ENCODE results near the gene ENOX2. TPM values are rescaled to one million over a fixed set of nuclear protein-coding genes. Genes with fewer than 3 reads are reported as not detected.

Gene ENOX2
- total RNA-seq, 1 experiment from 2014 or later, result 21.4 TPM

DNA sequence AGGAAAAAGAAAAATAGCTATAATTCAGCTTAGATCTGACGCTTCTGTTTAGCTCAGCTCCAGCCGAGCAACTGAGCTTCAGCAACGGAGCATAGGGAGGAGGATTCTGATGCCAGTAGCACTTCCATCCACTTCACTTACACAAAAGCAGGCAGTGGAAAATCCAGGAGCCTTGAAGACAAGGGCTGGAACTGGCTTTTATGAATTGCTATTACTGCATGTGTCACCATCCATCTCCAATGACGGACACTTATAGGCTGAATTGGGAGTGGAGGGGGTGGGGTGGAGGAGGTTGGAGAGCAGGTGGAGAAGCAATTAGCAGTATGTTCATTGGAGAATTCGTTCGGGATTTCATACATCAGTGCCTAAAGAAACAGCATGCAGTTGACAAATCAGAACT is 15.6 kb downstream of the ENOX2 start:
- H3K9me2 ChIP-seq (ENCODE audit: insufficient read depth), result no peaks in the 10 kb centered on the region
- H3K4me3 ChIP-seq, result no peak overlapping the region
- ChIA-PET CTCF (no interaction called here), POLR2A (ENCODE audit: unreplicated experiment) (no interaction called here)
- H3K27me3 ChIP-seq (ENCODE audit: insufficient read depth, low read depth), result no peaks in the 10 kb centered on the region
- no peaks in the 10 kb centered on the region for H3K9me3 ChIP-seq (ENCODE audit: insufficient read depth, low read depth)
- no peak for TF ChIP-seq EZH2 (IDR thresholded peaks at IDR 0.05; ENCODE audit: low read depth)
- TF ChIP-seq, protein P1, sequence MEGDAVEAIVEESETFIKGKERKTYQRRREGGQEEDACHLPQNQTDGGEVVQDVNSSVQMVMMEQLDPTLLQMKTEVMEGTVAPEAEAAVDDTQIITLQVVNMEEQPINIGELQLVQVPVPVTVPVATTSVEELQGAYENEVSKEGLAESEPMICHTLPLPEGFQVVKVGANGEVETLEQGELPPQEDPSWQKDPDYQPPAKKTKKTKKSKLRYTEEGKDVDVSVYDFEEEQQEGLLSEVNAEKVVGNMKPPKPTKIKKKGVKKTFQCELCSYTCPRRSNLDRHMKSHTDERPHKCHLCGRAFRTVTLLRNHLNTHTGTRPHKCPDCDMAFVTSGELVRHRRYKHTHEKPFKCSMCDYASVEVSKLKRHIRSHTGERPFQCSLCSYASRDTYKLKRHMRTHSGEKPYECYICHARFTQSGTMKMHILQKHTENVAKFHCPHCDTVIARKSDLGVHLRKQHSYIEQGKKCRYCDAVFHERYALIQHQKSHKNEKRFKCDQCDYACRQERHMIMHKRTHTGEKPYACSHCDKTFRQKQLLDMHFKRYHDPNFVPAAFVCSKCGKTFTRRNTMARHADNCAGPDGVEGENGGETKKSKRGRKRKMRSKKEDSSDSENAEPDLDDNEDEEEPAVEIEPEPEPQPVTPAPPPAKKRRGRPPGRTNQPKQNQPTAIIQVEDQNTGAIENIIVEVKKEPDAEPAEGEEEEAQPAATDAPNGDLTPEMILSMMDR (conservative IDR thresholded peaks at IDR 0.05), result no peak
- no peaks in the 10 kb centered on the region for H3K79me2 ChIP-seq (ENCODE audit: low read depth)
- H3K4me1 ChIP-seq (replicated peaks; ENCODE audit: insufficient read depth), result no peaks in the 10 kb centered on the region
- H3F3A ChIP-seq (ENCODE audit: insufficient read depth, low read depth), result no peaks in the 10 kb centered on the region
- H2AFZ ChIP-seq, result no peak overlapping the region
- no peaks in the 10 kb centered on the region for H4K20me1 ChIP-seq (ENCODE audit: insufficient read depth)
- no peak overlapping the region for H3K27ac ChIP-seq
- intact Hi-C loops (cut with micrococcal nuclease; ENCODE audit: unreplicated experiment), result no loop called here
- DNase-seq, result no peak
- no peaks in the 10 kb centered on the region for H3K36me3 ChIP-seq (ENCODE audit: low read depth)
- BruUV-seq (replicated peaks), result no TSS peak
- no peak overlapping the region for H3K4me2 ChIP-seq

DNA sequence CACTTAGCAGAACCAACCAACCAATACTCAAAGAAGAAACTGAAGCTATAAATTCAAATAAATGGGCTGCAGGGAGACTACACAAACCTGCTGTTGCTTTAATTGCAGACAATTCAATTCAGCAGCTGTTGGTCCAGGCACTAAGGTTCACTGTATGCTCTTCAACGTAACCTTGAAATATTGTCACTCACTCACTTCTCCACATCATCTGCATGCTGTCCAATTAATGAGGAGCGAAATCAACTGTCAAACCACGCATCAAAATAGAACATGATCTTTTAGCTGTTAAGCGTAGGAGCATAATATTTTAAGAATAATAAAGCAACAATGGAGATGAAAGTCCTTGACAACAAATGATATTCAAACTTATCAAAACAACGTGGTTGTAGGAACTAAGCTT is 17.0 kb downstream of the ENOX2 start:
- Histone ChIP-seq H3K9me3 (ENCODE audit: insufficient read depth, low read depth) (no peaks in the 10 kb centered on the region), H3K36me3 (ENCODE audit: low read depth) (no peaks in the 10 kb centered on the region), H3K27ac (no peak overlapping the region), H3K4me1 (replicated peaks; ENCODE audit: insufficient read depth) (no peaks in the 10 kb centered on the region), H3K4me2 (no peak overlapping the region), H3K9me2 (ENCODE audit: insufficient read depth) (no peaks in the 10 kb centered on the region), H3K27me3 (ENCODE audit: insufficient read depth, low read depth) (no peaks in the 10 kb centered on the region), H3F3A (ENCODE audit: insufficient read depth, low read depth) (no peaks in the 10 kb centered on the region), H3K79me2 (ENCODE audit: low read depth) (no peaks in the 10 kb centered on the region), H4K20me1 (ENCODE audit: insufficient read depth) (no peaks in the 10 kb centered on the region), H3K4me3 (no peak overlapping the region), H2AFZ (no peak overlapping the region)
- intact Hi-C loops (cut with micrococcal nuclease; ENCODE audit: unreplicated experiment), result no loop called here
- TF ChIP-seq EZH2 (IDR thresholded peaks at IDR 0.05; ENCODE audit: low read depth), result no peak
- CTCF ChIA-PET, result no interaction called here
- DNase-seq, result no peak
- no TSS peak for BruUV-seq (replicated peaks)
- POLR2A ChIA-PET (ENCODE audit: unreplicated experiment), result no interaction called here

- no peaks in the 10 kb centered on the region for H3K27me3 ChIP-seq (ENCODE audit: insufficient read depth, low read depth)
- H3K36me3 ChIP-seq (ENCODE audit: low read depth), result no peaks in the 10 kb centered on the region
- no peak overlapping the region for H3K4me3 ChIP-seq
- no peak overlapping the region for H3K27ac ChIP-seq
- no peaks in the 10 kb centered on the region for H3K4me1 ChIP-seq (replicated peaks; ENCODE audit: insufficient read depth)
- BruUV-seq (replicated peaks), result no TSS peak
- no peaks in the 10 kb centered on the region for H3K9me3 ChIP-seq (ENCODE audit: insufficient read depth, low read depth)
- TF ChIP-seq, protein P1 (conservative IDR thresholded peaks at IDR 0.05), result no peak
- TF ChIP-seq EZH2 (IDR thresholded peaks at IDR 0.05; ENCODE audit: low read depth), result no peak
- no peak for DNase-seq
- H3K9me2 ChIP-seq (ENCODE audit: insufficient read depth), result no peaks in the 10 kb centered on the region
- ChIA-PET POLR2A (ENCODE audit: unreplicated experiment) (no interaction called here), CTCF (no interaction called here)
- intact Hi-C loops (cut with micrococcal nuclease; ENCODE audit: unreplicated experiment), result no loop called here
- H3K79me2 ChIP-seq (ENCODE audit: low read depth), result no peaks in the 10 kb centered on the region
- H2AFZ ChIP-seq, result no peak overlapping the region
- no peaks in the 10 kb centered on the region for H3F3A ChIP-seq (ENCODE audit: insufficient read depth, low read depth)
- H4K20me1 ChIP-seq (ENCODE audit: insufficient read depth), result no peaks in the 10 kb centered on the region
- H3K4me2 ChIP-seq, result no peak overlapping the region
These were observed 17.5 kb downstream of the ENOX2 start for GRCh38 chrX:130885508-130885907.

DNA sequence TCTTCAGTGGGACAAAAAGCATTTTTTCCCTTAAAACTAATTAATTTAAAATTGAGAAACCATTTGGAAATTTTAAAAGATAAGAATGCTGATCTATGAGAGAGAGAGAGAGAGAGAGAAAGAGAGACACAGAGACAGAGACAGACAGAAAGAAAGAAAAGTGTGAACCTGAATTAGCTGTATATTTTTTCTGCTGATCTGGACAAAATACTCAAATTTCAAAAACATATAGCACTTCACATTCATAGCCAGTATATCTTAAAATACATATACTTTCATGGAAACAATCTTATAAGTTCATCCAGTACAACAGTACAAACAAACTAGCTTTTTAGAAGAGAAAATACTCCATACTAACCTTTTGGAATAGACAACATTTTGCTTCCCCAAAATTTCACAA is 18.4 kb downstream of the ENOX2 start:
- H3K79me2 ChIP-seq (ENCODE audit: low read depth), result no peaks in the 10 kb centered on the region
- H3K9me3 ChIP-seq (ENCODE audit: insufficient read depth, low read depth), result no peaks in the 10 kb centered on the region
- no TSS peak for BruUV-seq (replicated peaks)
- H3K27me3 ChIP-seq (ENCODE audit: insufficient read depth, low read depth), result no peaks in the 10 kb centered on the region
- DNase-seq, result no peak
- POLR2A ChIA-PET (ENCODE audit: unreplicated experiment), result no interaction called here
- no peak overlapping the region for H3K4me2 ChIP-seq
- CTCF ChIA-PET, result no interaction called here
- H3K4me1 ChIP-seq (replicated peaks; ENCODE audit: insufficient read depth), result peaks cover 2% of the 10 kb centered on the region; the same call in 1 of the 2 replicates
- H3K27ac ChIP-seq, result no peak overlapping the region
- no peaks in the 10 kb centered on the region for H3F3A ChIP-seq (ENCODE audit: insufficient read depth, low read depth)
- no peak overlapping the region for H3K4me3 ChIP-seq
- no peaks in the 10 kb centered on the region for H3K36me3 ChIP-seq (ENCODE audit: low read depth)
- H2AFZ ChIP-seq, result no peak overlapping the region
- intact Hi-C loops (cut with micrococcal nuclease; ENCODE audit: unreplicated experiment), result no loop called here
- TF ChIP-seq, protein P1 (conservative IDR thresholded peaks at IDR 0.05), result no peak
- TF ChIP-seq EZH2 (IDR thresholded peaks at IDR 0.05; ENCODE audit: low read depth), result no peak
- H4K20me1 ChIP-seq (ENCODE audit: insufficient read depth), result no peaks in the 10 kb centered on the region
- H3K9me2 ChIP-seq (ENCODE audit: insufficient read depth), result no peaks in the 10 kb centered on the region

Data from PC-9 (cell line).